ENCODE results near the gene CNMD.

CNMD gene

GRCh38 chr13:52782471-52783448 lies 43.1 kb upstream of the CNMD start:
- no peak for DNase-seq (ENCODE audit: low read depth)

GRCh38 chr13:52780611-52781010 lies 41.0 kb upstream of the CNMD start:
- TF ChIP-seq CTCF (conservative IDR thresholded peaks at IDR 0.05; ENCODE audit: low read depth, low read length), result no peak

More at GRCh38 chr13:52782471-52783448, 43.1 kb upstream of the CNMD start:
- no peak for TF ChIP-seq CTCF (conservative IDR thresholded peaks at IDR 0.05; ENCODE audit: low read depth, low read length)
- H3K4me3 ChIP-seq (ENCODE audit: low read depth, low read length), result no peak overlapping the region

GRCh38 chr13:52780092-52780491 lies 40.5 kb upstream of the CNMD start:
- TF ChIP-seq CTCF (conservative IDR thresholded peaks at IDR 0.05; ENCODE audit: low read depth, low read length), result no peak
- no peak overlapping the region for H3K4me3 ChIP-seq (ENCODE audit: low read depth, low read length)
- no peak for DNase-seq (ENCODE audit: low read depth)

More at GRCh38 chr13:52780611-52781010, 41.0 kb upstream of the CNMD start:
- no peak overlapping the region for H3K4me3 ChIP-seq (ENCODE audit: low read depth, low read length)
- no peak for DNase-seq (ENCODE audit: low read depth)

- TF ChIP-seq CTCF (conservative IDR thresholded peaks at IDR 0.05; ENCODE audit: low read depth, low read length), result no peak
- H3K4me3 ChIP-seq (ENCODE audit: low read depth, low read length), result no peak overlapping the region
- no peak for DNase-seq (ENCODE audit: low read depth)
These were observed 39.5 kb upstream of the CNMD start for GRCh38 chr13:52779103-52779502.

- TF ChIP-seq CTCF (conservative IDR thresholded peaks at IDR 0.05; ENCODE audit: low read depth, low read length), result no peak
These were observed 37.1 kb upstream of the CNMD start for GRCh38 chr13:52776726-52777125.

GRCh38 chr13:52775511-52775910 lies 35.9 kb upstream of the CNMD start:
- no peak for TF ChIP-seq CTCF (conservative IDR thresholded peaks at IDR 0.05; ENCODE audit: low read depth, low read length)
- no peak for DNase-seq (ENCODE audit: low read depth)
- no peak overlapping the region for H3K4me3 ChIP-seq (ENCODE audit: low read depth, low read length)

More at GRCh38 chr13:52776726-52777125, 37.1 kb upstream of the CNMD start:
- H3K4me3 ChIP-seq (ENCODE audit: low read depth, low read length), result no peak overlapping the region
- no peak for DNase-seq (ENCODE audit: low read depth)
